NCI-H2029 treated with DMSO at 0.1 percent for 48 hours (cell line): ENCODE measurements around the gene POLDIP3.

ENCODE experiments used
- DNase-seq: peaks from one replicate; lab custom pipeline; 2025; lab: John Stamatoyannopoulos, UW

POLDIP3 gene

DNA sequence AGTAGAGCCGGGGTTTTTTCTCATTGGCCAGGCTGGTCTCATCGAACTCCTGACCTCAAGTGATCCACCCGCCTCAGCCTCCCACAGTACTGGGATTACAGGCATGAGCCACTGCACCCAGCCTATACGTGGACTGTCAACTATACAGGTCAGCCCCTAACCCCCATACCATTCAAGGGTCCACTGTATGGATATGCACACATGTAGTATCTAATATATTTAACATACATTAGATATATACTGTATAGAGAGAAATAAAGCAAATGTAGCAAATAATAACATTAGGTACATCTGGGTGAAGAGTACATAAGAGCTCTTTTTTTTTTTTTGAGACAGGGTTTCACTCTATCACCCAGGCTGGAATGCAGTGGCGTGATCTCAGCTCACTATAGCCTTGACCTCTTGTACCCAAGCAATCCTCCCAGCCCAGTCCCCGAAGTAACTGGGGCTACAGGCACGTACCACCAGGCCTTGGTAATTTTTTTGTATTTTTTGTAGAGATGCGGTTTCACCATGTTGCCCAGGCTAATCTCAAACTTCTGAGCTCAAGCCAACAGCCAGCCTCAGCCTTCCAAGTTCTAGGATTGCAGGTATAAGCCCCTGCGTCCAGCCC lies 27.2 kb upstream of the POLDIP3 start:
- no peak for DNase-seq

DNA sequence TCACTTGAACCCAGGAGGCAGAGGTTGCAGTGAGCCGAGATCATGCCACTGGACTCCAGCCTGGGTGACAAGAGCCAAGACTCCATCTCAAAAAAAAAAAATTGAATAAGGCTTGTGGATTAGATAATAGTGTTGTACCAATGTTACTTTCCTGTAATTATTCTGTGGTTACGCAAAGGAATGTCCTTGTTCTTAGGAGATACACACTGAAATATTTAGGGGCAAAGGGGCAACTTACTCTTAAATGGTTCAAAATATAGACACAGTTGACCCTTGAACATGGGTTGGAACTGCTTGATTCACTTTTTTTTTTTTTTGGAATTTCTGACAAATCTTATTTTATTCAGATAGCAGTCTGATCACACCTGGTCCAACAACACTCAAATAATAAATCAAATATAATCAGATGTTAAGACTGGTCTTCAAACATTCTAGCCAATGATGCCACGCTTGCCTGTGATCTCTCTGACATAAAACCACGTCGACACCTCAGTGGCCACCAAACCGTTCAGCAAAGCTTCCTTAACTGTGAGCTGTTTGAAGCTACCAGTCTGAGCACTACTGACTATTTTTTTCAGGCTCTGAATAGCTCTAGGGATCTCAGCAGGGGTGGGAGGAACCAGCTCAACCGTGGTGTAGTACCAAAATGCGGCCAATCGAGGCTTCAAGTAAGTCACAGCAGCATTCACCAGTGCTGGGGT lies 25.0 kb upstream of the POLDIP3 start:
- DNase-seq = no peak

DNA sequence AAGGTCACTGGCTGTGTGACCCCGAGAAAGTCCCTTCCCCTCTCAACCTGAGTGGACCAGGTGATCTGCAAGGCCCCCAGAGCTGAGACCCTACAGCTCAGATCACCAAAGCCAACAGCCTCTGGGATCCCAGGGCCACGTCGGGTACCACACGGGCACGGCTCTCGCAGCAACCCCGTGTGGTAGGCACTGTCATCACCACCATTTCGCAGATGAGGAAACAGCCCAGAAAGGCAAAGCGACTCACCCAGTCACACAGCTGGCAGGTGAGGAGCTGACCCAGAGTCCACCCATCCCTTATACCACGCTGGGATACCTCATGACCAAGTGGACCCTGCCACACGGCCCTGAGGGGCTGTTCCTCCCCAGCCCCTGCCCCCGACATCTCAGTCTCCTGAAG lies 22.9 kb upstream of the POLDIP3 start:
- DNase-seq = no peak

DNA sequence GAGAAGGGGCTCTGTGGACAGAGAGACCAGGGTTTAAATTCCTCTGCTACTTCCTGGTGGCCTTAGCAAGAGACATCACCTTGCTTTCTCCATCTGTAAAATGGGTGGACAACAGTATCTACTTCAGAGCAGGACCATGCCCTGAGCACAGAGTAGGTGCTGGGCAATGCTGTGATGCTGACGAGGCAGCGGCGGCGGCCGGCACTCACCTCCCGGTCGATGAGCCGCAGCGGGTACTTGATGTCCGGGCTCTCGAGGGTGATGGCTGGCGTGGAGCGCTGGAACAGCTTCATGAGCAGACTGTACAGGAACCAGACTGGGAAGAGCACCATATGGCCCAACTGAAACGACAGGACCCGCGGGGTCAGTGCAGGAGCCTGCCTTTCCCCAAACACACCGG lies 21.8 kb upstream of the POLDIP3 start:
- DNase-seq = no peak

DNA sequence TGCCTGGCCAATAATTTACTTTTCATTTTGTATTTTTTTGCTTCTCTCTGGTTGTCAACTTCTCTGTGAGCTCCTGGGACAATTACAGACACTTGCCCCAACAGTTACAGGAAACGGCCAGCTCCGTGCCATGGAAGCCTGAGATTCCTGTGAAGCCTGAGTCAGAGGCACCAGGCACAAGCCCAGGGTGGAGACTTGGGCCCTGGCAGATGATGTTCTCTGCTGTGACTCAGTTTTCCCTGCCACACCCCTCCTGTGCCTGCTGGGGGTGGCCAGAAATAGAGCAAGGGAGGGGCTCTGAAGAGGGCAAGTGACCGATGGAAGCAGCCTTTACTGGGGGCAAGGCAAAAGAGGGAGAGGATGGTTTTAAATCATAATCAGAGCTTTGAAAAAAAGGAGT lies 20.8 kb upstream of the POLDIP3 start:
- no peak for DNase-seq

DNA sequence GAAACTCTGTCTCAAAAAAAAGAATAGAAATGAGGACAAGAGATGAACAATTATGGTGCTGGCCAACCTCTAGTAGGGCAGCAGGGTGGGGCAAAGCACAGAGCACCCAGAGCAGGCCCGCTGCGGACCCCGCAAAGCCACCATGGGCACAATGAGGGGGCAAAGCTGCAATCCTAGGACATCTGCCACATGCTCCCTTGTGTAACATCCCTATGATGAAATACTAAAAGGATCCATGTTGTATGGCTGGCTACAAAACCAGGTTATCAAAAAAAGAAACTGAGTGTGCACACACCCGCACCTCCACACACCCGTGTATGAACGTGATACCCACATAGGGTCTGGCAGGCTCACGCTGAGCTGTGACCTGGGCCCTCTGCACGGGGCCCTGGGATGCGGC lies 18.3 kb upstream of the POLDIP3 start:
- DNase-seq = no peak

DNA sequence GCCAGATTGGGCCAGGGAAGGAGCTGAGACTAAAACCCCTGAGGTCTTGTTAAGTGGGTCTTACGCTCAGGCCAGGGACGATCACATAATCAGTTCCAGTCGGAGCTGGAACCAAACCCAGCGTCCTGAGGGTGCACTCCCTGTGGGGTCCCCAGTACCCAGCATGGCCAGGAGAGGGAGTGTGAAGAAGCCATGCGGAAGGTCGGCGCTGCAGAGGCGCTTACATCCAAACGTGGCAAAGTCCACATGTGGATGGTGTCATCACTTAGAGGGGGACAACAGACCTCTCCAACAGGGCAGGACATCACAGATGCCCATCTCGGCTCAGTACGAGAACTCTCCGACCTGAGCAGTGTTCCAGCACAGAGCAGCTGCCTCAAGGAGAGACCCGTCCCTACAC lies 17.4 kb upstream of the POLDIP3 start:
- no peak for DNase-seq

DNA sequence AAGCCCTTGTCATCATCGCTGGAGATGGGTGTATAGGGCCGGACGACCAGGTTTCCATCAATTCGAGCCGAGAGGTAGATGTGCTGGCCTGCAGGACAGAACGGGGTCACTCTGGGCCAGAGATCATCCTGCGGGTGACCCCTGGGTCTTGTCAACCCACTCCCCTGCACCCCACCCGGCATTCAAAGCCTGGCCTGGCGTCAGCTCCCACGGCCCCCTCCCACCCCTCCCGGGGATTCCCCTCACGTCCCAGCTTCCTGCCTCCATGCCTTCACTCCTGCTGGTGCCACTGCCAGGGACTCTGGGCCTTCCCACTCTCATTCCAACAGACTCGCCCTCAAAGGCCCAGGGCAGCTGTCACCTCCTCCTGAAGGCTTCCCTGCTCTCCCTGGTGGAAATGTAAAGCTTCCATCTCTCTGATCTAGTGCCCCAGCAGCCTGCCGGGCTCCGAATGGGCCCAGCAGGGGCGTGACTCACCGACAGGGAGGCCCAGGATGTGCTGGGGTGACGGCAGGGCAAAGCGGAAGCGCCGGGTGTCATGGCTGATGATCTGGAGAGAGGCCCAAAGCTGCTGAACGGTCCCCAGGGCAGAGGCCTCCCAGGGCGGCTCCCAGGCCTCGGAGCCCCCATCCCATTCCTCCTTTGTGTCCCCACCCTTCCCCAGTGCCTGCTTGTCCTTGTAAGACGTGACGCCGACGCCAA lies 16.4 kb upstream of the POLDIP3 start:
- DNase-seq = no peak

DNA sequence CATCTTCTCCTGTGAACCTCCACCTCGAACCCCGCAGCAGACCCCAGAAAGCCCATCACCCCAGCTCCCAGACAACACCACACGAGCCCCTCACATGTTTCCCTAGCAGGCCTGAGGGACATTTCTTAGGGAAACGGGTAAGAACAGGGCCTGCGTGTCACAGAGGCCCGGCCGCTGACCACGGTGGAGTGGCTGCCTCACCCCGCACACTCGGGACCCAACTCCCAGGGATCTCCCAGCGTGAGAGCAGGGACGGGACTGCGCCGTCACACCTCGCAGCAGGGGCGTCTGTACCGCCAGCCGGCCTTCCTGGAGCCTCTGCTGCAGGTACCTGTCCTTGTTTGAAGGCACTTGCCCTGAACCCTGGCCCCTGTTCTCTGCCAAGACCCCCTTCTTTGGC lies 15.5 kb upstream of the POLDIP3 start:
- no peak for DNase-seq

DNA sequence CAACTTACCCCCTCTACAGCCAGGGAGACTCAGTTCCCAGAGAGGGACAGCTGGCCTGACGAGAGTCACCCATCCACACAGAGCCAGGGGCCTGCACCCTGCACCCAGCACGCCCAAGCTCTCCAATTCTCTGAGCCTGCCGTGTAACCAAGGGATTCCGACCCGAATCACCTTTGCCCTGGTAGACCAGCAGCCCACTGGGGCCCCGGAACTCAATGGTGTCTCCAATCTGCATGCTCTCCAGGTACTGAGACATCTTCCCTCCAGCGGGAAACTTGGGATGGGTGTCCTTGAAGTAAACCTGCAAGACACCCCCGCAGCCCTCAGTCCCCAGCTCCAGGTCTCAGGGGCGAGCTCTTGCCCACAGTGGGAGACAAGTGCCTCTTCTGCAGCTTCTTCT lies 13.3 kb upstream of the POLDIP3 start:
- no peak for DNase-seq

DNA sequence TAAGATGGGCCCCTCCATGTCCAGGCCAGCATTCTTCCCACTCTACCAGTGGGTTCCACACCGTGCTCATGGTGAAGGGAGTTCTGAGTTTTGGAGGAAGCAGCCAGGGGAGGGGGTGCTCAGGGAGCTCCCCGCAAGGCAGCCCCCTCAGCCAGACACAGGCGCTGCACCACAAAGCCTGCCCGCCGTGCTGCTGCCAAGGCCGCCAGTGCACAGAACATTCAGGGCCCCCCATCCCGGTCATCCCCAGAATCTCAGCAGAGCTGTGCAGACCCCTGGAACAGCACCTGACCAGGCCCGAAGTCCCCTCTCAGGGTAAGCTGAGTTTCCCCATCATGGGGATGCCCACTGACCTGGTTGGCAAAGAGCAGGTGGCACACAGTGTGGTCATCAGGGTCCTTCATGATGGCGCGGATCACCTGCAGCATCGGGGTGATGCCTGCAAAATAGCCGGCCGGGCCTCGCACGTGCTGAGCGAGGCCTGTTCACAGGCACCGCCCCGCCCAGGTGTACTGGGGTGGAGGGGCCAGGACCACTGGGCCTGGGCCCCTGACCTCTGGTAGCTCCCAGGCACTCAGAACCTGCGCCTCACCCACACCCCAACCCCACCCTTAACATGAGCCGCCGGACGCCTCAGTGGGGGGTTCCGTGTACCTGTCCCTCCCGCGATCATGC lies 12.4 kb upstream of the POLDIP3 start:
- DNase-seq = no peak

DNA sequence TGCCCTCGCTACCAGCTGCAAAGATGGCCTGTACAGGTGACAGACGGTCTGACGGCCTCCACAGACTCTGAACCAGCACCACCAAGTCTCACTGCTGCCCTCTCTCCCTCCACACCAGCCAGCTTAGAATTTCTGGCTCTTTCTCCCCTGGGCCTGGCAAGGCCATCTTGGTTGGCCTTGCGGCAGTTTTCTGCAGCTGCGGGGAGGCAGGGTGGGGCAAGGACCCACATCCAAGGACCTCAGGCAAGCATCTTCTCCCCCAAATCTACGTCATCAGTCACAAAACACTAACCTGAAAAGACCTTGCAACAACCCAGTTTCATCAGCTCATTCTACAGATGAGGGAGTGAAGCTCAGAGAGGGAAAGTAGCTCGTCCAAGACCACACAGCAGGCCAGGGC lies 11.7 kb upstream of the POLDIP3 start:
- no peak for DNase-seq

DNA sequence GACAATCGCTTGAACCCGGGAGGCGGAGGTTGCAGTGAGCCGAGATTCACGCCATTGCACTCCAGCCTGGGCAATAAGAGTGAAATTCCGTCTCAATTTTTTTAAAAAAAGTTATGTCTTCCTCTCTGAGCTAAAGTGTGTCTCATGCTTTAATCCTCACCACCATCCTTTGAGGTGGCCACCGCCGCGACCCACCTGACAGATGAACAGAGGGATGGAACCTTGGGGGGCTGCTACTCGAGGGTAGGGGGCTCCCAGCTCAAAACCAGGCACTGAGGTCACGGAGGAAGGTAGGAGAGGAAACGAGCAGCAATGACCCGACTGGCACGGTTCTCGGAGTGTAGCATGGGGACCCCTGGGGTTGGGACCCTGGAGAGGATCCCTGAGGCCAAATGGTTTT lies 10.7 kb upstream of the POLDIP3 start:
- no peak for DNase-seq

DNA sequence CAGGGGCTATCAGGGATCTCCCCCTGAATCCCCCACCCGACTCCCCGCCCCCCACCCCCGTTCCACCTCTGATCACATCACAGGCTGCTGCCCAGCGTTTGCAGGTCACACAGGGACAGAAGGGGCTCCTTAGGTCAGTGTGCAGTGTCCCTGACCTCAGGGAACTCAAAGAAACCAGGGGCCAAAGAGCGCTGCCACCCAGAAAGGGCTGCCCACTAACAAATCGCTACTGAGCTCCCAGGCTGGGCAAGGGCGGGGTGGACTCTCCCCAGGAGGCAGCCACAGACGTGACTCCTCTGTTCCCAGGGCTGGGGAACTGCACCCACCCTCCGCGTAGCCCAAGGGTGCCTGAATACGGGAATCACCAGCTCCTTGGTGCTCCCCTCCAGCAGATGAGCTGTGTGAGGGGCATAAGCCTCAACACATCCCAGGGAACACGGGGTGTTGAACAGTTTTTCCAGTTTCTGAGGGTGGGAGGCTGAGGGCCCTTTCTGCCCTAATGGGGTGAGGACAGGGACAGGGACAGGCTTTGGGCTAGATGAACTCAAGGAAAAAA lies 9.9 kb upstream of the POLDIP3 start:
- no peak for DNase-seq

DNA sequence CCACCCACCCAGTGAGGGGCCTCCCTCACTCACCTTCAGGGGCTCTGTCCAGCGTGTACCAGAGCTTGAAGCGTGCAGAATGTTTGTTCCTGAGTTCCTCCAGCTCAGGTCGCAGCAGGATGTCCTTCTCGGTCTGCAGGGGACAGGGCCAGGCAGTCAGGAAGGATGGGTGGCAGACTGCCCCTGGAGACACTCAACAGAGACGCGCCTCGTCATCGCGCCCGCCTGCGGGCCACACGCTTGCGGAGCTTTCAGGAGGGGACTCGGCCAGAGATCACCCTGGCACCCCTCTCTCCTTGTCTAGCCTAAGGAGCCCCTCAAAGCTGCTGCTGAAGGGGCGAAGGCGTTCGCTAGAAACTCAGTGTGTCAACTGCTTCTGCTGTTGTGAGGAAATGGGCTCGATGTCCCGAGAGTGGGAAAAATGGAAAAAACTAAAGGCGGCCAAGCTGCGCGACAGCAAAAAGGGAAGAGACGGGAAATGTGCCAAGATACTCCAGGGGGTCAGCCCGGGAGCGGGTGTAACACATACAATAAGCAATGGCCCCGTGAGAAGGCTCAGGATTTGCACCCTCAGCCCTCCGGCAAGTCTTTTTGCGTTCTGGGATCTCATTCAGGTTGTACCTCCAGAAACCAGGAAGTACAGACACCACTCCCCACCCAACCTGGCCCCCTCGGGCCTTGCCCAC lies 9.2 kb upstream of the POLDIP3 start:
- no peak for DNase-seq

DNA sequence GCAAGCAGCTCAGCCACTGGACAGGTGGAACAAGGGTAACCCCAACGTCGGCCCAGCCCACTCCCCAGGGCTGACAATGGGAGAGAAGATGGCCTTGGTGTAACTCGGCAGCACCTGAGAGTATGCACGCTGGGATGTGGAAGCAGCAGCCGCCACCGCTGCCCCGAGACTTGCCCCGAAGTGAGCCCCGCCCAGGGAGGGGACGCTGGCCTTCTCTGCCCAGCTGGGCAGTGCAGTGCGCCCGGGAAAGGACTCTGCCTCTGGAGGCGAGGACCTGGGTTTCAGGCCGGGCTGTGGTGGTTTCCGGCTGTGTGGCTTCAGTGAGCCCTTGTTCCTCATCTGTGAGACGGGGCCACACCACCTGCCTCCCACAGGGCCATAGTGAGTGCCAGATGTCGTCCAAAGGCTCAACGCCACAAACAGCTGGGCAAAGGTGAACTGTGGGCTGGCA lies 8.6 kb upstream of the POLDIP3 start:
- no peak for DNase-seq

DNA sequence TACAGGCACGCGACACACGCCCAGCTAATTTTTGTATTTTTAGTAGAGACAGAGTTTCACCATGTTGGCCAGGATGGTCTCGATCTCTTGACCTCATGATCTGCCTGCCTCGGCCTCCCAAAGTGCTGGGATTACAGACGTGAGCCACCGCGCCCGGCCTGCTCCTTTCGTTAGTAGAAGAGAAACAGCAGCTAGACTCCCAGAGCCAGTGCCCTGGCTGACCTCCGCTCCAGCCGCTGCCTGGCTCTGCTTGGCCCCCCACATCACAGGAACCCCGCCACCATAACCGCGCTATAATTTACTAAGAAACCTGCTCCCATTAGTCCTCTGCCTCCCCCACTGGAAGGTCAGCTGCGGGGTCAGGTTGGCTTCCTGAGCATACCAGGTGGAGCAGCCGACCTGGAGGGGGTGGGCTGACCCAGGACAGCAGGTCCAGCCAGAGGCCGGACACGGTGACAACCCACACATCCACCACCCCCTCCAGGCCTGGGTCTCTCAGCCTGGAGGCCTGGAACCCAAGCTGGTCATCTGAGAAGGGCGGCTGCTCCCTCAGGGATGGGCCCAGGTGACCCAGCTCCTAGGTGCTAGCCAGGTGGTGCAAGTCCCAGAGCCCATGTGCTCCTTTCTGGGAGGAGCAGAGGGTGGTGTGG lies 7.5 kb upstream of the POLDIP3 start:
- no peak for DNase-seq

DNA sequence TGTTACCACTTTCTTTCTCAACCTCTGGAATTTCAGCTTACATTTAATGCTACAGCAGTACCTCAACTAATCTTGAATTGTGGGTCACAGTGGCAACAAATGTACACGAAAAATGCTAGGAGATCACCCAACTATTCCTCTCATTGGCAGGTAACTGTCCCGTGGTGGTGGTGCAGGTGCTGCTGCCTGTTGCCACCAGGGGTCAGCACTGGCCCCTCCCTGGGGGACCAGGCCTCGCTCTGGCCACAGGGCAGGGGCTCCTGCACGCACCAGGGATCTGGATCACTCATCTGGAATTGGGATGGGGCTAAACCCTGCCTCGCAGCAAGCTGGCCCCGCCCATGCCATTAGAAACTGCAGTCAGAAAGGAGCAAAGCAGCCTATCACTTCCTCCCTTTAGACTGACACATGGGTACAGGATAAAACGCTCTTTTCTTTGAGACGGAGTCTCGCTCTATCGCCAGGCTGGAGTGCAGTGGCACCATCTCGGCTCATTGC lies 6.9 kb upstream of the POLDIP3 start:
- no peak for DNase-seq

DNA sequence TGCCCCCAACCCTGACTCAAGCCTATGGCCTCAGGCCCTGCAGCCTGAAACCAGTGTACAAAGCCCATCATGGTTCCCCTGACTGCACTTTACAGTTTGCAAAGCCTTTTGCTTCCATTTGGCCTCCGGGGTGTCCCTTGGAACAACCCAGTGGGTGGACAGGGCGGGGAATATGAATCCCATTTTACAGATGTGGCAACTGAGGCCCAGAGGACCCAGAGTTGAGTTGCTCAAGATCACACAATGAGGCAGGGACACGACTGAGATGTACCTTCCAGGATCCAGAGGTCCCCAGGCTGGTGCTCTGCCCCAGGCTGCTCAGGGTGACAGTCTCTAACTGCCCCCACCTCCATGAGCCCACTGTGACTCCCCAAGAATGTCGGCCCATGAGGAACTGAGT lies 5.4 kb upstream of the POLDIP3 start:
- DNase-seq = no peak

DNA sequence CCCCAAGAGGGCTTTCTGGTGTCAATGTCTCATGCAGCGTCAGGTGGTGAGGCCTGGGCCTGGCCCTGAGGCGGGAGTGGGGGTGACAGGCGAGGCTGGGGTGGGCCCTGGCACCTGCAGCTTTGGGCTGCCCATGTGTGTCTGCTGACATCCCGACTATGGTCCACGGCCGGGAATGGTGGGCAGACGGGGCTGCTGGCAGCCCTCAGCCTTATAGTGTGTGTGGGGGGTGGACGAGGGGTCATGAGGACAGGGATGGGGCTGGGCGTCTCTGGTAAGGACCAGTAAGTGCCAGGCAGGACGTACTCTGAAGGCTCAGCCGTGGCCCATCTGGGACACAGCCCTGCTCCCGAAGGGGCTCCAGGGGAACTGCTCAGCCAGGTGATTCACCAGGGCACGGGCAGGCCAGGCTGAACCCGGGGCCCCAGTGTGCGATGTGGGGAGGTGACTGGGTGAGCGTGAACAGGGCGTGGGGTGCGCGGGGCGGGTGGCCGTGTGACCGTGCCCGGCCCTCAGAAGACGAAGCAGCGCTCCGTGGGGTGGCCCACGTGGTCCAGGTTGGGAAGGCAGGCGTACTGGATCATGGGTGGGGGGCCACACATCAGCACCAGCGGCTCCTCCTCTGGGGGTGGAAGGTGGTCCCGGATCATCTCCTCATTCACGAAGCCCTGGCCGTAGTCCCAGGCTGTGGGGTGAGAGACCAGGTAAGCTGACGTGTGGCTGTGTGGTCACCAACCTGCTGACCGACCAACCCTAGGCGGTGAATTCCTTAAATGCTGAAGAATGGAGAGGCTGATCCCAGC lies 4.8 kb upstream of the POLDIP3 start:
- no peak for DNase-seq
